ENCODE data around the gene TEX2. TPM values are rescaled to one million over a fixed set of nuclear protein-coding genes. Genes with fewer than 3 reads are reported as not detected.

TEX2 gene
- total and polyA plus RNA-seq, 2 of the 13 experiments (the other 11 are each of a cell fraction or from before 2014, with no cell fraction given): 21.4 to 37.7 TPM

DNA sequence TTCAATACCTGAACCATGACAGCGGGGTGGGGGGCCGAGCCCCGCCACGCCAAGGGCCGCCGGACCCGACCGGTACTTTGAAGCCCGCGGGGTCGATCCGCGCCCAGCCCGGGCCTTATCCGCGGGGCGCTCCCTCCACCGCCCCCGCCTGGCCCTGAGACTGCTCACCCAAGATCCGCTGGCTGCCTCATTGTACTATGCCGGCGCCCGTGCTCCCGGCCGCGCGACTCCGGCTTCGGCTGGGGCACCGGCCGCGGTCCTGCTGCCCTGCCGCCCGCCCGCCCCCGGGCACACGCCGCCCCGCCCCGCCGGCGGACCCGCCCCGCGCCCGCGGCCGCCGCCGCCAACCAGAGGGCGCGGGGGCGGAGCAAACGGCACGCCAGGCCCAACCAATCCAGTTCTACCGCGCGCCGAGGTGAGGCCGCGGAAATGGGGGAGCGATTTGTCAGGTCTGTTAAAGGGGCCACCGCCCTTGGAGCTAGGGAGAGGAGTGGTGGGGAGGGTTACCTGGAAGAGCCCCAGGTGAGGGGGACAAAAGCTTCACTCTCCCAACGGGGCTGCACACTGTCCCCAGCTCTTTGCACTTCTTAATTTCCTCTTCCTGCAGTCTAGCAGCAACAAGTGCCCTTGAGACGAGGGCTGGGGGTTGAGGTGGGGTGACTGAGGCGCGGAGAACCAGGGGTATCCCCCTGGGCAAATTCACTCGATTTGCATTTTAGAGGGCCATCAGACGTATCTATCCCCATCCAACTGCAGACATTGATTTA, at the start of gene TEX2 (continued):
- peak; percentile 85; the same call in 1 of the 2 replicates for TF ChIP-seq KLF6 (CRISPR knock-in tag; IDR thresholded peaks at IDR 0.05)
- no peak for TF ChIP-seq ADNP (CRISPR knock-in tag; IDR thresholded peaks at IDR 0.05)
- TF ChIP-seq NONO (IDR thresholded peaks at IDR 0.05): no peak
- peak; percentile 82 for TF ChIP-seq NONO (CRISPR knock-in tag; conservative IDR thresholded peaks at IDR 0.05)
- TF ChIP-seq HNF1A (IDR thresholded peaks at IDR 0.05; ENCODE audit: low read depth): 0 out of 2 replicates have a peak, but pooled peaks have one; percentile 30
- peak; percentile 71 for TF ChIP-seq HNF1A (CRISPR knock-in tag; IDR thresholded peaks at IDR 0.05; ENCODE audit: borderline replicate concordance)
- no peak for TF ChIP-seq GZF1 (CRISPR knock-in tag; IDR thresholded peaks at IDR 0.05)
- TF ChIP-seq, protein P1, sequence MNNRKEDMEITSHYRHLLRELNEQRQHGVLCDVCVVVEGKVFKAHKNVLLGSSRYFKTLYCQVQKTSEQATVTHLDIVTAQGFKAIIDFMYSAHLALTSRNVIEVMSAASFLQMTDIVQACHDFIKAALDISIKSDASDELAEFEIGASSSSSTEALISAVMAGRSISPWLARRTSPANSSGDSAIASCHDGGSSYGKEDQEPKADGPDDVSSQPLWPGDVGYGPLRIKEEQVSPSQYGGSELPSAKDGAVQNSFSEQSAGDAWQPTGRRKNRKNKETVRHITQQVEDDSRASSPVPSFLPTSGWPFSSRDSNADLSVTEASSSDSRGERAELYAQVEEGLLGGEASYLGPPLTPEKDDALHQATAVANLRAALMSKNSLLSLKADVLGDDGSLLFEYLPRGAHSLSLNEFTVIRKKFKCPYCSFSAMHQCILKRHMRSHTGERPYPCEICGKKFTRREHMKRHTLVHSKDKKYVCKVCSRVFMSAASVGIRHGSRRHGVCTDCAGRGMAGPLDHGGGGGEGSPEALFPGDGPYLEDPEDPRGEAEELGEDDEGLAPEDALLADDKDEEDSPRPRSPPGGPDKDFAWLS (CRISPR knock-in tag; IDR thresholded peaks at IDR 0.05; ENCODE audit: borderline replicate concordance): no peak; the same call in 1 of the 2 replicates
- TF ChIP-seq ESRRA (CRISPR knock-in tag; IDR thresholded peaks at IDR 0.05; ENCODE audit: low read depth): peak; percentile 57; the same call in 1 of the 2 replicates
- 0 out of 2 replicates have a peak, but pooled peaks have one; percentile 0 for TF ChIP-seq PCBP1 (IDR thresholded peaks at IDR 0.05; ENCODE audit: borderline replicate concordance, low read depth, low read length)
- TF ChIP-seq NFKBIZ (CRISPR knock-in tag; IDR thresholded peaks at IDR 0.05): no peak; the same call in 1 of the 2 replicates
- no peak for TF ChIP-seq ZNF766 (CRISPR knock-in tag; IDR thresholded peaks at IDR 0.05; ENCODE audit: borderline replicate concordance)
- peak; percentile 79; the same call in 1 of the 2 replicates for TF ChIP-seq ZNF414 (CRISPR knock-in tag; IDR thresholded peaks at IDR 0.05)
- TF ChIP-seq ETV5 (CRISPR knock-in tag; IDR thresholded peaks at IDR 0.05; ENCODE audit: borderline replicate concordance): peak; percentile 77; the same call in 1 of the 2 replicates
- TF ChIP-seq ZNF7 (CRISPR knock-in tag; IDR thresholded peaks at IDR 0.05): no peak
- TF ChIP-seq RBM22 (optimal IDR thresholded peaks at IDR 0.05; ENCODE audit: low read length): no peak
- TF ChIP-seq GMEB2 (CRISPR knock-in tag; IDR thresholded peaks at IDR 0.05; ENCODE audit: low read depth): peak; percentile 90
- TF ChIP-seq, protein P2, sequence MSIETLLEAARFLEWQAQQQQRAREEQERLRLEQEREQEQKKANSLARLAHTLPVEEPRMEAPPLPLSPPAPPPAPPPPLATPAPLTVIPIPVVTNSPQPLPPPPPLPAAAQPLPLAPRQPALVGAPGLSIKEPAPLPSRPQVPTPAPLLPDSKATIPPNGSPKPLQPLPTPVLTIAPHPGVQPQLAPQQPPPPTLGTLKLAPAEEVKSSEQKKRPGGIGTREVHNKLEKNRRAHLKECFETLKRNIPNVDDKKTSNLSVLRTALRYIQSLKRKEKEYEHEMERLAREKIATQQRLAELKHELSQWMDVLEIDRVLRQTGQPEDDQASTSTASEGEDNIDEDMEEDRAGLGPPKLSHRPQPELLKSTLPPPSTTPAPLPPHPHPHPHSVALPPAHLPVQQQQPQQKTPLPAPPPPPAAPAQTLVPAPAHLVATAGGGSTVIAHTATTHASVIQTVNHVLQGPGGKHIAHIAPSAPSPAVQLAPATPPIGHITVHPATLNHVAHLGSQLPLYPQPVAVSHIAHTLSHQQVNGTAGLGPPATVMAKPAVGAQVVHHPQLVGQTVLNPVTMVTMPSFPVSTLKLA (IDR thresholded peaks at IDR 0.05): no peak; the same call in 1 of the 2 replicates
- TF ChIP-seq ERF (CRISPR knock-in tag; IDR thresholded peaks at IDR 0.05): peak; percentile 94
- no peak for TF ChIP-seq KLF11 (CRISPR knock-in tag; IDR thresholded peaks at IDR 0.05)

Measured in HepG2 (cell line).